ENCODE data around the gene AREG. TPM values are rescaled to one million over a fixed set of nuclear protein-coding genes. Genes with fewer than 3 reads are reported as not detected.
A peak's percentile ranks its signal among the peaks of the same experiment; 100 is the strongest.

The AREG gene
- total RNA-seq, 1 experiment from 2014 or later = 203 TPM

DNA sequence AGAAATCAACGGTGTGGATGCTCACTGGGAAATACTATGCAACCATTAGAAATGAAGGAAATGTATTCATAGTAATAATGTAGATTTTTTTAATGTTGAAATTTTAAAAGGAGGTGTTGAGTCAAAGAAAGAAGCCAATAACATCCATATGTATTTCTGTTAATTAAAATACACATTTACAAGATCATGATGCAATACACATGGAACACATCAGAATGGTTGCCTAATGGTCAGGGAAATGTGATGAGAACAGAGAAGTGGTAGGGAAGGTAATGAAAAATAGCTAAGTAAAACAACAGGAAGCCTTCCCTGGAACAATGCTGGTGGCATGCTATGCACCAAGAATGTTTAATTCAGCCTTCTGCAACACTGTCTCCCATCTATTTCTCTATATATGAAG lies 18.2 kb downstream of the AREG start:
- H3K27ac ChIP-seq (ENCODE audit: low read length) = no peak overlapping the region
- DNase-seq = no peak
- H3K9me3 ChIP-seq (ENCODE audit: low read length) = no peaks in the 10 kb centered on the region
- no peaks in the 10 kb centered on the region for H3K36me3 ChIP-seq (ENCODE audit: low read depth, low read length)
- no peak for ATAC-seq
- POLR2A ChIA-PET (ENCODE audit: unreplicated experiment) = no interaction called here
- intact Hi-C loops (cut with micrococcal nuclease) = no loop called here
- CTCF ChIA-PET = no interaction called here
- peaks cover 7% of the 10 kb centered on the region for H3K4me1 ChIP-seq (ENCODE audit: insufficient read depth, low read length)
- no peaks in the 10 kb centered on the region for H3K9me2 ChIP-seq (replicated peaks; ENCODE audit: low read length)
- no peak overlapping the region for H2AFZ ChIP-seq (ENCODE audit: low read length)
- no peak overlapping the region for H3K9ac ChIP-seq (ENCODE audit: low read length)
- no TSS peak for BruUV-seq (replicated peaks)
- H4K20me1 ChIP-seq (ENCODE audit: low read length) = no peaks in the 10 kb centered on the region
- TF ChIP-seq, protein P1, sequence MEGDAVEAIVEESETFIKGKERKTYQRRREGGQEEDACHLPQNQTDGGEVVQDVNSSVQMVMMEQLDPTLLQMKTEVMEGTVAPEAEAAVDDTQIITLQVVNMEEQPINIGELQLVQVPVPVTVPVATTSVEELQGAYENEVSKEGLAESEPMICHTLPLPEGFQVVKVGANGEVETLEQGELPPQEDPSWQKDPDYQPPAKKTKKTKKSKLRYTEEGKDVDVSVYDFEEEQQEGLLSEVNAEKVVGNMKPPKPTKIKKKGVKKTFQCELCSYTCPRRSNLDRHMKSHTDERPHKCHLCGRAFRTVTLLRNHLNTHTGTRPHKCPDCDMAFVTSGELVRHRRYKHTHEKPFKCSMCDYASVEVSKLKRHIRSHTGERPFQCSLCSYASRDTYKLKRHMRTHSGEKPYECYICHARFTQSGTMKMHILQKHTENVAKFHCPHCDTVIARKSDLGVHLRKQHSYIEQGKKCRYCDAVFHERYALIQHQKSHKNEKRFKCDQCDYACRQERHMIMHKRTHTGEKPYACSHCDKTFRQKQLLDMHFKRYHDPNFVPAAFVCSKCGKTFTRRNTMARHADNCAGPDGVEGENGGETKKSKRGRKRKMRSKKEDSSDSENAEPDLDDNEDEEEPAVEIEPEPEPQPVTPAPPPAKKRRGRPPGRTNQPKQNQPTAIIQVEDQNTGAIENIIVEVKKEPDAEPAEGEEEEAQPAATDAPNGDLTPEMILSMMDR (conservative IDR thresholded peaks at IDR 0.05; ENCODE audit: low read depth, low read length) = no peak
- no peak for TF ChIP-seq EZH2phosphoT487 (IDR thresholded peaks at IDR 0.05; ENCODE audit: borderline replicate concordance, low read length)
- TF ChIP-seq EZH2 (IDR thresholded peaks at IDR 0.05; ENCODE audit: low read length, unreplicated experiment) = no peak
- no peaks in the 10 kb centered on the region for H3F3A ChIP-seq (ENCODE audit: low read length, unreplicated experiment)
- no peaks in the 10 kb centered on the region for H3K27me3 ChIP-seq (ENCODE audit: low read length)
- no peaks in the 10 kb centered on the region for H3K79me2 ChIP-seq (ENCODE audit: low read length)
- no peak overlapping the region for H3K4me2 ChIP-seq (ENCODE audit: low read length)
- H3K4me3 ChIP-seq (ENCODE audit: low read length) = no peak overlapping the region

DNA sequence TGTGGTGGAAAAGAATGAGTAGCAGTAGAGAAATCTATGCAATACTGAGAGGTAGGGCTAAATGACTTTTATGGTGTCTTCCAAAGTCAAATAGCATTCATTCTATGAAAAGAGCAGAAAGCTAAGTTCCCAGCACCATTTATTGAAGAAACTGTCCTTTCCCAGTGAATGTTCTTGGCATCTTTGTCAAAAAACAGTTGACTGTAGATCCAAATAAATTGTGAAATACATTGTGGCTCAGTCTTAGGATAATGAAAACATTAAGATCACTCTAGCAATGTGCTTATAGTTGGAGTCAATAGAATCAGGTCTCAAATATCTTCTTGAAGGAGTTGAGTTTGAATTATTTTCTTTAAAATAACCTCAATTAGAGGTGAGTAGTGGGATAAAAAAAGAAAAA lies 19.4 kb downstream of the AREG start:
- no TSS peak for BruUV-seq (replicated peaks)
- H3K36me3 ChIP-seq (ENCODE audit: low read depth, low read length) = no peaks in the 10 kb centered on the region
- POLR2A ChIA-PET (ENCODE audit: unreplicated experiment) = no interaction called here
- no peak overlapping the region for H2AFZ ChIP-seq (ENCODE audit: low read length)
- H3K9me3 ChIP-seq (ENCODE audit: low read length) = no peaks in the 10 kb centered on the region
- ATAC-seq = no peak
- H3K9ac ChIP-seq (ENCODE audit: low read length) = no peak overlapping the region
- no peaks in the 10 kb centered on the region for H3K79me2 ChIP-seq (ENCODE audit: low read length)
- DNase-seq = no peak
- peaks cover 7% of the 10 kb centered on the region for H3K4me1 ChIP-seq (ENCODE audit: insufficient read depth, low read length)
- no peak overlapping the region for H3K4me3 ChIP-seq (ENCODE audit: low read length)
- intact Hi-C loops (cut with micrococcal nuclease) = no loop called here
- H4K20me1 ChIP-seq (ENCODE audit: low read length) = no peaks in the 10 kb centered on the region
- H3K9me2 ChIP-seq (replicated peaks; ENCODE audit: low read length) = no peaks in the 10 kb centered on the region
- no peaks in the 10 kb centered on the region for H3F3A ChIP-seq (ENCODE audit: low read length, unreplicated experiment)
- CTCF ChIA-PET = no interaction called here
- no peaks in the 10 kb centered on the region for H3K27me3 ChIP-seq (ENCODE audit: low read length)
- TF ChIP-seq, protein P1 (conservative IDR thresholded peaks at IDR 0.05; ENCODE audit: low read depth, low read length) = no peak
- no peak for TF ChIP-seq EZH2phosphoT487 (IDR thresholded peaks at IDR 0.05; ENCODE audit: borderline replicate concordance, low read length)
- no peak for TF ChIP-seq EZH2 (IDR thresholded peaks at IDR 0.05; ENCODE audit: low read length, unreplicated experiment)
- no peak overlapping the region for H3K27ac ChIP-seq (ENCODE audit: low read length)
- H3K4me2 ChIP-seq (ENCODE audit: low read length) = no peak overlapping the region

DNA sequence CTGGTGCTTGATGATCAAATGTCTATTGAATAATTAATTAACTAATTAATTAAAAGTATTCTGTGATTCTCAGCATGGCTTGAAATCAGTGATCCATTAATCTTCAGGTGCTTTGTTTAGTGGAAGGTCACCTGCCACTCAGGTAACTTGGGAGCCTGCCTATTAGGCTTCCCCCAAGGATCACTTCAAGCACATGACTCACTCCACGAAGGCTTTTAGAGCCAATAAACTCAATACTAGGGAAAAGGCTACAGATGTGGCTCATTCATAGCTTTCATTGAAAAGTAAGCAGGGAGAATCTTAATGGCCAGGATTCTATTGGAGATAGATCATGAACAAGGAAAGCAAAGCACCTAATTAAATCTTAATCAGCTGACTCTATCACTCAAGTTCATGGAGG lies 21.3 kb downstream of the AREG start:
- TF ChIP-seq EZH2phosphoT487 (IDR thresholded peaks at IDR 0.05; ENCODE audit: borderline replicate concordance, low read length) (no peak), EZH2 (IDR thresholded peaks at IDR 0.05; ENCODE audit: low read length, unreplicated experiment) (no peak)
- TF ChIP-seq, protein P1 (conservative IDR thresholded peaks at IDR 0.05; ENCODE audit: low read depth, low read length) = no peak
- no peaks in the 10 kb centered on the region for H3K79me2 ChIP-seq (ENCODE audit: low read length)
- H2AFZ ChIP-seq (ENCODE audit: low read length) = no peak overlapping the region
- DNase-seq (peak; percentile 61), ATAC-seq (peak; percentile 50)
- H3K9me2 ChIP-seq (replicated peaks; ENCODE audit: low read length) = no peaks in the 10 kb centered on the region
- H3K36me3 ChIP-seq (ENCODE audit: low read depth, low read length) = no peaks in the 10 kb centered on the region
- intact Hi-C loops (cut with micrococcal nuclease) = no loop called here
- CTCF ChIA-PET = no interaction called here
- POLR2A ChIA-PET (ENCODE audit: unreplicated experiment) = no interaction called here
- H3K4me2 ChIP-seq (ENCODE audit: low read length) = no peak overlapping the region
- H3K9ac ChIP-seq (ENCODE audit: low read length) = no peak overlapping the region
- H3F3A ChIP-seq (ENCODE audit: low read length, unreplicated experiment) = no peaks in the 10 kb centered on the region
- H3K4me3 ChIP-seq (ENCODE audit: low read length) = no peak overlapping the region
- no peaks in the 10 kb centered on the region for H3K9me3 ChIP-seq (ENCODE audit: low read length)
- peaks cover 7% of the 10 kb centered on the region for H3K4me1 ChIP-seq (ENCODE audit: insufficient read depth, low read length)
- H3K27ac ChIP-seq (ENCODE audit: low read length) = no peak overlapping the region
- BruUV-seq (replicated peaks) = no TSS peak
- no peaks in the 10 kb centered on the region for H3K27me3 ChIP-seq (ENCODE audit: low read length)
- H4K20me1 ChIP-seq (ENCODE audit: low read length) = no peaks in the 10 kb centered on the region

All from PC-3 (cell line).